HepG2 (cell line): ENCODE results near the gene PGM3. TPM values are rescaled to one million over a fixed set of nuclear protein-coding genes. Genes with fewer than 3 reads are reported as not detected.
A peak's percentile ranks its signal among the peaks of the same experiment; 100 is the strongest.

Experiments
- ATRX ChIP-seq: sonication (generic); formaldehyde crosslinking; IDR thresholded peaks from 2 replicates; pipeline ENCODE4 v1.4.0; 2020; ENCODE audit warnings: missing genetic modification reagents, borderline replicate concordance
- CREB3 ChIP-seq: sonication (generic); formaldehyde crosslinking; IDR thresholded peaks from 2 replicates; pipeline ENCODE4 v1.5.0; 2020; ENCODE audit warnings: missing genetic modification reagents
- KDM3A ChIP-seq: IDR thresholded peaks from 2 replicates; pipeline ENCODE4 v1.6.1; 2018; ENCODE audit warnings: low read depth, missing compliant biosample characterization
- KLF13 ChIP-seq: sonication (generic); formaldehyde crosslinking; IDR thresholded peaks from 2 replicates; pipeline ENCODE4 v1.4.0; 2020; ENCODE audit warnings: mild to moderate bottlenecking, missing genetic modification reagents
- LCORL ChIP-seq, 2 experiments: fragments of 450-650 bp in 1 of 2; sonication (generic) in 1 of 2; formaldehyde crosslinking in 1 of 2; IDR thresholded peaks; 2 replicates each; pipeline versions ENCODE4 v1.5.0 to v1.6.1; 2017 to 2020; ENCODE audit warnings: antibody characterized with exemption in 1 of 2, missing genetic modification reagents in 1 of 2
- MBNL3 ChIP-seq: fragments of 250-450 bp; sonication (Bioruptor Pico); conservative IDR thresholded peaks from 2 replicates; pipeline ENCODE4 v1.8.0; 2022; ENCODE audit warnings: mild to moderate bottlenecking, inconsistent platforms
- MIXL1 ChIP-seq: IDR thresholded peaks from 2 replicates; pipeline ENCODE4 v1.6.1; 2016
- MTA1 ChIP-seq: sonication (generic); formaldehyde crosslinking; IDR thresholded peaks from 2 replicates; pipeline ENCODE4 v1.4.0; 2020; ENCODE audit warnings: missing genetic modification reagents, mild to moderate bottlenecking, borderline replicate concordance
- MTF2 ChIP-seq: sonication (generic); formaldehyde crosslinking; IDR thresholded peaks from 2 replicates; pipeline ENCODE4 v1.5.0; 2020; ENCODE audit warnings: missing genetic modification reagents, borderline replicate concordance
- PBX2 ChIP-seq: IDR thresholded peaks from 2 replicates; pipeline ENCODE4 v1.6.1; 2016; ENCODE audit warnings: control low read depth
- RBM39 ChIP-seq: fragments of 200-400 bp; formaldehyde crosslinking; IDR thresholded peaks from one replicate; pipeline ENCODE4 v1.6.1; 2018; ENCODE audit warnings: antibody characterized with exemption, mild to moderate bottlenecking, low read depth, low read length; ENCODE audit not compliant: poor library complexity, severe bottlenecking
- REXO4 ChIP-seq: sonication (generic); formaldehyde crosslinking; IDR thresholded peaks from 2 replicates; pipeline ENCODE4 v1.8.0; 2022; ENCODE audit warnings: missing genetic modification reagents, mild to moderate bottlenecking, borderline replicate concordance
- SMAD1 ChIP-seq: sonication (generic); formaldehyde crosslinking; IDR thresholded peaks from 2 replicates; pipeline ENCODE4 v1.4.0; 2020; ENCODE audit warnings: missing genetic modification reagents, low read depth, mild to moderate bottlenecking, borderline replicate concordance
- SMARCE1 ChIP-seq: fragments of 450-650 bp; IDR thresholded peaks from 2 replicates; pipeline ENCODE4 v1.6.1; 2017; ENCODE audit warnings: borderline replicate concordance
- SMYD3 ChIP-seq: sonication (generic); formaldehyde crosslinking; IDR thresholded peaks from 2 replicates; pipeline ENCODE4 v1.8.1; 2023; ENCODE audit warnings: mild to moderate bottlenecking, missing genetic modification reagents
- ZFP37 ChIP-seq: sonication (generic); formaldehyde crosslinking; IDR thresholded peaks from 2 replicates; pipeline ENCODE4 v1.4.0; 2020; ENCODE audit warnings: missing genetic modification reagents, borderline replicate concordance
- ZFP90 ChIP-seq: sonication (generic); formaldehyde crosslinking; IDR thresholded peaks from 2 replicates; pipeline ENCODE4 v1.8.0; 2022; ENCODE audit warnings: missing genetic modification reagents, mild to moderate bottlenecking, inconsistent platforms, borderline replicate concordance
- ZMYM4 ChIP-seq: sonication (generic); formaldehyde crosslinking; IDR thresholded peaks from 2 replicates; pipeline ENCODE4 v1.8.1; 2023; ENCODE audit warnings: mild to moderate bottlenecking, missing genetic modification reagents
- ZNF101 ChIP-seq: sonication (generic); formaldehyde crosslinking; IDR thresholded peaks from 2 replicates; pipeline ENCODE4 v1.4.0; 2020; ENCODE audit warnings: mild to moderate bottlenecking, low read depth, missing genetic modification reagents, borderline replicate concordance
- ZNF282 ChIP-seq: fragments of 450-650 bp; IDR thresholded peaks from 2 replicates; pipeline ENCODE4 v1.6.1; 2018; ENCODE audit not compliant: partially characterized antibody
- ZSCAN25 ChIP-seq: sonication (generic); formaldehyde crosslinking; IDR thresholded peaks from 2 replicates; pipeline ENCODE4 v1.8.0; 2022; ENCODE audit warnings: mild to moderate bottlenecking, missing genetic modification reagents
- polyA plus RNA-seq, 8 experiments: library from polyadenylated mRNA; depleted of rRNA in 3 of 8; stranded (reverse) in 7 of 8; unstranded in 1 of 8; fragments of >200 nt; fragmentation: Illumina TruSeq in 4 of 8; extraction: Trizol in 4 of 8; gene quantifications; 2 replicates each; pipeline versions ENCODE4 v1.2.1 to v1.2.3, GENCODE V29; 2011 to 2016; ENCODE audit warnings: low read depth in 4 of 8, missing spikeins in 1 of 8, mixed read lengths in 1 of 8; ENCODE audit not compliant: insufficient read depth in 1 of 8
- total RNA-seq, 5 experiments: library from RNA; depleted of rRNA; stranded (reverse); fragments of >200 nt; fragmentation: Illumina TruSeq; extraction: Trizol; gene quantifications; 2 replicates each; pipeline ENCODE4 v1.2.3, GENCODE V29; 2016; ENCODE audit warnings: low read depth in 1 of 5
- TF ChIP-seq, protein P1 (sequence below): sonication (generic); formaldehyde crosslinking; IDR thresholded peaks from 2 replicates; pipeline ENCODE4 v1.4.0; 2020; ENCODE audit warnings: missing genetic modification reagents, borderline replicate concordance
- TF ChIP-seq, protein P2 (sequence below): sonication (generic); formaldehyde crosslinking; IDR thresholded peaks from 2 replicates; pipeline ENCODE4 v1.5.0; 2020; ENCODE audit warnings: missing genetic modification reagents, mild to moderate bottlenecking, borderline replicate concordance

The PGM3 gene
- total and polyA plus RNA-seq, 2 of the 13 experiments (the other 11 are each of a cell fraction or from before 2014, with no cell fraction given) = 72.5 to 163 TPM

GRCh38 chr6:83192871-83193746 lies at the start of gene PGM3, which contains the start of gene RWDD2A (continued):
- TF ChIP-seq RBM39 = peak; percentile 48
- TF ChIP-seq LCORL (IDR thresholded peaks at IDR 0.05) = no peak
- TF ChIP-seq LCORL (CRISPR knock-in tag; IDR thresholded peaks at IDR 0.05) = peak; percentile 12; the same call in 1 of the 2 replicates
- TF ChIP-seq, protein P1, sequence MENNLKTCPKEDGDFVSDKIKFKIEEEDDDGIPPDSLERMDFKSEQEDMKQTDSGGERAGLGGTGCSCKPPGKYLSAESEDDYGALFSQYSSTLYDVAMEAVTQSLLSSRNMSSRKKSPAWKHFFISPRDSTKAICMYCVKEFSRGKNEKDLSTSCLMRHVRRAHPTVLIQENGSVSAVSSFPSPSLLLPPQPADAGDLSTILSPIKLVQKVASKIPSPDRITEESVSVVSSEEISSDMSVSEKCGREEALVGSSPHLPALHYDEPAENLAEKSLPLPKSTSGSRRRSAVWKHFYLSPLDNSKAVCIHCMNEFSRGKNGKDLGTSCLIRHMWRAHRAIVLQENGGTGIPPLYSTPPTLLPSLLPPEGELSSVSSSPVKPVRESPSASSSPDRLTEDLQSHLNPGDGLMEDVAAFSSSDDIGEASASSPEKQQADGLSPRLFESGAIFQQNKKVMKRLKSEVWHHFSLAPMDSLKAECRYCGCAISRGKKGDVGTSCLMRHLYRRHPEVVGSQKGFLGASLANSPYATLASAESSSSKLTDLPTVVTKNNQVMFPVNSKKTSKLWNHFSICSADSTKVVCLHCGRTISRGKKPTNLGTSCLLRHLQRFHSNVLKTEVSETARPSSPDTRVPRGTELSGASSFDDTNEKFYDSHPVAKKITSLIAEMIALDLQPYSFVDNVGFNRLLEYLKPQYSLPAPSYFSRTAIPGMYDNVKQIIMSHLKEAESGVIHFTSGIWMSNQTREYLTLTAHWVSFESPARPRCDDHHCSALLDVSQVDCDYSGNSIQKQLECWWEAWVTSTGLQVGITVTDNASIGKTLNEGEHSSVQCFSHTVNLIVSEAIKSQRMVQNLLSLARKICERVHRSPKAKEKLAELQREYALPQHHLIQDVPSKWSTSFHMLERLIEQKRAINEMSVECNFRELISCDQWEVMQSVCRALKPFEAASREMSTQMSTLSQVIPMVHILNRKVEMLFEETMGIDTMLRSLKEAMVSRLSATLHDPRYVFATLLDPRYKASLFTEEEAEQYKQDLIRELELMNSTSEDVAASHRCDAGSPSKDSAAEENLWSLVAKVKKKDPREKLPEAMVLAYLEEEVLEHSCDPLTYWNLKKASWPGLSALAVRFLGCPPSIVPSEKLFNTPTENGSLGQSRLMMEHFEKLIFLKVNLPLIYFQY (CRISPR knock-in tag) = peak; percentile 90
- TF ChIP-seq, protein P2, sequence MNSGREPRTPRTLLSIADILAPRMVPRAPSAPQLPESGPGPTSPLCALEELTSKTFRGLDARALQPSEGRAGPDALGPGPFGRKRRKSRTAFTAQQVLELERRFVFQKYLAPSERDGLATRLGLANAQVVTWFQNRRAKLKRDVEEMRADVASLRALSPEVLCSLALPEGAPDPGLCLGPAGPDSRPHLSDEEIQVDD (CRISPR knock-in tag) = no peak; the same call in 1 of the 2 replicates
- no peak for TF ChIP-seq MIXL1
- peak; percentile 58; the same call in 1 of the 2 replicates for TF ChIP-seq KDM3A (CRISPR knock-in tag)
- peak; percentile 57; the same call in 1 of the 2 replicates for TF ChIP-seq SMAD1 (CRISPR knock-in tag)
- no peak for TF ChIP-seq ZNF282
- no peak for TF ChIP-seq CREB3 (CRISPR knock-in tag)
- TF ChIP-seq REXO4 = no peak
- TF ChIP-seq ZSCAN25 (CRISPR knock-in tag) = peak; percentile 60; the same call in 1 of the 2 replicates
- TF ChIP-seq PBX2 (CRISPR knock-in tag) = no peak
- TF ChIP-seq MTA1 = no peak
- TF ChIP-seq MBNL3 (CRISPR knock-in tag) = no peak
- no peak for TF ChIP-seq MTF2 (CRISPR knock-in tag)
- TF ChIP-seq ATRX (CRISPR knock-in tag) = no peak
- TF ChIP-seq ZMYM4 (CRISPR knock-in tag) = peak; percentile 68
- peak; percentile 62; the same call in 1 of the 2 replicates for TF ChIP-seq SMYD3 (CRISPR knock-in tag)
- TF ChIP-seq ZFP90 (CRISPR knock-in tag) = peak; percentile 68; the same call in 1 of the 2 replicates
- 0 out of 2 replicates have a peak, but pooled peaks have one; percentile 36 for TF ChIP-seq KLF13 (CRISPR knock-in tag)
- TF ChIP-seq SMARCE1 = no peak
- TF ChIP-seq ZNF101 (CRISPR knock-in tag) = no peak
- TF ChIP-seq ZFP37 = no peak
